ENCODE data around the gene CLEC18C.
"Not testable (repeated sequence)": the region's sequence is repeated elsewhere in the genome, so short reads cannot be mapped to it uniquely, and the experiment has no call there.

Gene CLEC18C

DNA sequence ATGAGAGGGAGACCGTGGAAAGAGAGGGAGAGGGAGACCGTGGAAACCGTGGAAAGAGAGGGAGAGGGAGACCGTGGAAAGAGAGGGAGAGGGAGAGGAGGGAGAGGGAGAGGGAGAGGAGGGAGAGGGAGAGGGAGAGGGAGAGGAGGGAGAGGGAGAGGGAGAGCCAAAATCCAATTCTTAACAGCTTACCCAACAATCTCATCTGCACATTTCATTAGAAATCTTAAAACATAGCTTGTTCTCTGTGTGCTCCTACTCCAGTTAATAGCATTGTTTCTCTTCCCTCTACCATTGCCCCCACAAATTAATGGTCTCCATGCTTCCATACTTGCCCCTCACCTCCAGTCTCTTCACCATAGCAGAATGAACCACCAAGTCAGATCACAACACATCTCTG is 51.8 kb downstream of the CLEC18C start:
- H3K4me1 ChIP-seq (ENCODE audit: insufficient read depth, poor library complexity, severe bottlenecking); DNase-seq (ENCODE audit: low spot score); H3K9me3 ChIP-seq (ENCODE audit: severe bottlenecking); H3K27me3 ChIP-seq (ENCODE audit: insufficient read depth, poor library complexity, severe bottlenecking); H3K4me3 ChIP-seq (ENCODE audit: severe bottlenecking); ATAC-seq (ENCODE audit: low read depth); H3K27ac ChIP-seq (ENCODE audit: poor library complexity, severe bottlenecking): not testable (repeated sequence)
- peaks cover 25% of the 10 kb centered on the region for H3K36me3 ChIP-seq (ENCODE audit: low read depth)

DNA sequence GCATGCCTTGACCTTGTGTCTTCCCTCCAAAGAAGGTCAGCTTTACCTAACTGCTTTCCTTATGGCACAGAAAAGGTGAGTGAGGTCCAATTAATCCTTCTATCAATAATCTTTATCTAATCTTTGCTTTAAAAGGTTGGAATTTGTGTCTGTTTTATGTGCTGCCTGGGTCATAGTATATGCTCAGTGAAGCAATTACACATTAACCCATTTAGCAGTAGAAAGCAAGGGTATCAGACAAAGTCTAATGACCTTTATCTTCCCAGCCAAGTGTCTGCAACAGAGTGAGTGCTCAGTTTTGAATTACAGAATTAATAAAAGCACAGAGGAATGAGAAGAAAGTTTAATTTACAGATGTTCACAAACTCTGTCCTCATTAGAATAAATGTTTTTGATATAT is 52.4 kb downstream of the CLEC18C start:
- H3K9me3 ChIP-seq (ENCODE audit: severe bottlenecking); ATAC-seq (ENCODE audit: low read depth); DNase-seq (ENCODE audit: low spot score); H3K4me3 ChIP-seq (ENCODE audit: severe bottlenecking); H3K27ac ChIP-seq (ENCODE audit: poor library complexity, severe bottlenecking); H3K4me1 ChIP-seq (ENCODE audit: insufficient read depth, poor library complexity, severe bottlenecking); H3K27me3 ChIP-seq (ENCODE audit: insufficient read depth, poor library complexity, severe bottlenecking): not testable (repeated sequence)
- H3K36me3 ChIP-seq (ENCODE audit: low read depth): peaks cover 31% of the 10 kb centered on the region

DNA sequence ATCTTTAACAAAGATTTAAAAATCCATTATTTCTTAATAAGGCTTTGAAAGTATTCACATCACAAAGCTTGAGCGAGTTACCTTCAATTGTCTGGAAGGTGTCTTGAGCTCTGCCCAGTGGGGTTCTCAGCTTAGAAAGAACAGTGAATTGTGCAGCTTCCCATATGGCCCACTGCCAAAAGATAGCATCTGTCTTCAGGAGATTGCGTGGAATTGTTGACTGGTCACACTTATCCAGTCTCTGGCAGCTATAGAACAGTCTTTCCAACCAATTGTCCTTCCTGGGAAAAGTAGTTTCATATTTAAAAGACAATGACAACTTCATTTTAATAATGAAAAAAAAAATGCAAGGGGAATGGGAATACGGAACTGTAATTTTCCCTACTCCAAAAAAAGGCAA is 58.2 kb downstream of the CLEC18C start:
- H3K4me1 ChIP-seq (ENCODE audit: insufficient read depth, poor library complexity, severe bottlenecking); H3K9me3 ChIP-seq (ENCODE audit: severe bottlenecking); H3K27ac ChIP-seq (ENCODE audit: poor library complexity, severe bottlenecking); DNase-seq (ENCODE audit: low spot score); H3K4me3 ChIP-seq (ENCODE audit: severe bottlenecking); H3K27me3 ChIP-seq (ENCODE audit: insufficient read depth, poor library complexity, severe bottlenecking); ATAC-seq (ENCODE audit: low read depth): not testable (repeated sequence)
- peaks cover 43% of the 10 kb centered on the region for H3K36me3 ChIP-seq (ENCODE audit: low read depth)
